ENCODE results near the gene STAT5A. TPM values are rescaled to one million over a fixed set of nuclear protein-coding genes. Genes with fewer than 3 reads are reported as not detected.

STAT5A gene
- total RNA-seq, 3 donors from 2014 or later: 193 to 264 (median 220) TPM

GRCh38 chr17:42333053-42333452 is 44.8 kb downstream of the STAT5A start:
- DNase-seq: no peak
- Mint-ChIP-seq H3K27me3 (ENCODE audit: low read depth) (no peaks in the 10 kb centered on the region), H3K9me3 (no peaks in the 10 kb centered on the region), H3K36me3 (ENCODE audit: insufficient read depth) (peaks cover 37% of the 10 kb centered on the region), H3K4me3 (no peak overlapping the region), H3K4me1 (ENCODE audit: low read depth) (peaks cover 23% of the 10 kb centered on the region)
- peak; percentile 12 to 29 for ATAC-seq

- Mint-ChIP-seq H3K4me3 (no peak overlapping the region), H3K9me3 (no peaks in the 10 kb centered on the region), H3K27me3 (ENCODE audit: low read depth) (no peaks in the 10 kb centered on the region), H3K4me1 (ENCODE audit: low read depth) (peaks cover 35% of the 10 kb centered on the region), H3K36me3 (ENCODE audit: insufficient read depth) (peaks cover 39% of the 10 kb centered on the region)
- DNase-seq: no peak
- no peak for ATAC-seq
These were observed 46.4 kb downstream of the STAT5A start for GRCh38 chr17:42334677-42335076.

GRCh38 chr17:42337442-42337841 is 49.1 kb downstream of the STAT5A start:
- peaks cover 48% of the 10 kb centered on the region for H3K36me3 Mint-ChIP-seq (ENCODE audit: insufficient read depth)

GRCh38 chr17:42338427-42338985 is 50.2 kb downstream of the STAT5A start:
- H3K4me3 Mint-ChIP-seq: peak overlapping the region; percentile 49
- ATAC-seq: no peak
- H3K36me3 Mint-ChIP-seq (ENCODE audit: insufficient read depth): peaks cover 49% of the 10 kb centered on the region
- no peaks in the 10 kb centered on the region for H3K27me3 Mint-ChIP-seq (ENCODE audit: low read depth)
- peaks cover 58% of the 10 kb centered on the region for H3K4me1 Mint-ChIP-seq (ENCODE audit: low read depth)
- no peak for DNase-seq
- H3K9me3 Mint-ChIP-seq: no peaks in the 10 kb centered on the region

More at GRCh38 chr17:42337442-42337841, 49.1 kb downstream of the STAT5A start:
- peak; percentile 63 for DNase-seq
- Mint-ChIP-seq H3K4me3 (peak overlapping the region; percentile 61), H3K9me3 (no peaks in the 10 kb centered on the region), H3K4me1 (ENCODE audit: low read depth) (peaks cover 61% of the 10 kb centered on the region), H3K27me3 (ENCODE audit: low read depth) (no peaks in the 10 kb centered on the region)
- peak; percentile 73 to 75 for ATAC-seq

- Mint-ChIP-seq H3K4me1 (ENCODE audit: low read depth) (peaks cover 57% of the 10 kb centered on the region), H3K27me3 (ENCODE audit: low read depth) (no peaks in the 10 kb centered on the region), H3K9me3 (no peaks in the 10 kb centered on the region), H3K4me3 (no peak overlapping the region), H3K36me3 (ENCODE audit: insufficient read depth) (peaks cover 47% of the 10 kb centered on the region)
- no peak for DNase-seq
- ATAC-seq: no peak
These were observed 50.9 kb downstream of the STAT5A start for GRCh38 chr17:42339221-42339620.

- Mint-ChIP-seq H3K36me3 (ENCODE audit: insufficient read depth) (peaks cover 46% of the 10 kb centered on the region), H3K27me3 (ENCODE audit: low read depth) (no peaks in the 10 kb centered on the region), H3K4me1 (ENCODE audit: low read depth) (peaks cover 57% of the 10 kb centered on the region), H3K4me3 (peak overlapping the region; percentile 63), H3K9me3 (no peaks in the 10 kb centered on the region)
- ATAC-seq (peak; percentile 63 to 66), DNase-seq (peak; percentile 19)
These were observed 52.4 kb downstream of the STAT5A start for GRCh38 chr17:42340691-42341127.

- Mint-ChIP-seq H3K27me3 (ENCODE audit: low read depth) (no peaks in the 10 kb centered on the region), H3K4me3 (peak overlapping the region; percentile 63), H3K4me1 (ENCODE audit: low read depth) (peaks cover 55% of the 10 kb centered on the region), H3K36me3 (ENCODE audit: insufficient read depth) (peaks cover 50% of the 10 kb centered on the region), H3K9me3 (no peaks in the 10 kb centered on the region)
- DNase-seq (no peak), ATAC-seq (no peak)
These were observed 53.3 kb downstream of the STAT5A start for GRCh38 chr17:42341568-42341967.

- Mint-ChIP-seq H3K27me3 (ENCODE audit: low read depth) (no peaks in the 10 kb centered on the region), H3K9me3 (no peaks in the 10 kb centered on the region), H3K4me3 (no peak overlapping the region), H3K4me1 (ENCODE audit: low read depth) (peaks cover 55% of the 10 kb centered on the region), H3K36me3 (ENCODE audit: insufficient read depth) (peaks cover 52% of the 10 kb centered on the region)
- DNase-seq (no peak), ATAC-seq (peak; percentile 77)
These were observed 54.1 kb downstream of the STAT5A start for GRCh38 chr17:42342242-42343008.

- H3K36me3 Mint-ChIP-seq (ENCODE audit: insufficient read depth): peaks cover 45% of the 10 kb centered on the region
- no peak for ATAC-seq
- no peak for DNase-seq
- no peaks in the 10 kb centered on the region for H3K27me3 Mint-ChIP-seq (ENCODE audit: low read depth)
- no peaks in the 10 kb centered on the region for H3K9me3 Mint-ChIP-seq
- no peak overlapping the region for H3K4me3 Mint-ChIP-seq
- peaks cover 43% of the 10 kb centered on the region for H3K4me1 Mint-ChIP-seq (ENCODE audit: low read depth)
These were observed 57.2 kb downstream of the STAT5A start for GRCh38 chr17:42345396-42346073.

GRCh38 chr17:42346481-42346880 is 58.2 kb downstream of the STAT5A start:
- no peak for ATAC-seq
- DNase-seq: no peak
- Mint-ChIP-seq H3K4me3 (no peak overlapping the region), H3K27me3 (ENCODE audit: low read depth) (no peaks in the 10 kb centered on the region), H3K36me3 (ENCODE audit: insufficient read depth) (peaks cover 35% of the 10 kb centered on the region), H3K4me1 (ENCODE audit: low read depth) (peaks cover 35% of the 10 kb centered on the region), H3K9me3 (no peaks in the 10 kb centered on the region)

GRCh38 chr17:42347198-42347597 is 58.9 kb downstream of the STAT5A start:
- Mint-ChIP-seq H3K4me1 (ENCODE audit: low read depth) (peaks cover 28% of the 10 kb centered on the region), H3K4me3 (no peak overlapping the region), H3K27me3 (ENCODE audit: low read depth) (no peaks in the 10 kb centered on the region), H3K9me3 (no peaks in the 10 kb centered on the region), H3K36me3 (ENCODE audit: insufficient read depth) (peaks cover 34% of the 10 kb centered on the region)
- ATAC-seq (no peak), DNase-seq (no peak)

- DNase-seq (no peak), ATAC-seq (no peak)
- H3K4me3 Mint-ChIP-seq: no peak overlapping the region
- peaks cover 30% of the 10 kb centered on the region for H3K36me3 Mint-ChIP-seq (ENCODE audit: insufficient read depth)
- peaks cover 27% of the 10 kb centered on the region for H3K4me1 Mint-ChIP-seq (ENCODE audit: low read depth)
- H3K9me3 Mint-ChIP-seq: no peaks in the 10 kb centered on the region
- no peaks in the 10 kb centered on the region for H3K27me3 Mint-ChIP-seq (ENCODE audit: low read depth)
These were observed 59.3 kb downstream of the STAT5A start for GRCh38 chr17:42347606-42348005.

GRCh38 chr17:42348104-42348503 is 59.8 kb downstream of the STAT5A start:
- H3K27me3 Mint-ChIP-seq (ENCODE audit: low read depth): no peaks in the 10 kb centered on the region
- DNase-seq: no peak
- peaks cover 28% of the 10 kb centered on the region for H3K36me3 Mint-ChIP-seq (ENCODE audit: insufficient read depth)
- ATAC-seq: no peak
- peaks cover 23% of the 10 kb centered on the region for H3K4me1 Mint-ChIP-seq (ENCODE audit: low read depth)
- H3K9me3 Mint-ChIP-seq: no peaks in the 10 kb centered on the region
- H3K4me3 Mint-ChIP-seq: no peak overlapping the region

GRCh38 chr17:42354956-42355843 is 66.9 kb downstream of the STAT5A start:
- DNase-seq: no peak
- no peak for ATAC-seq
- H3K9me3 Mint-ChIP-seq: no peaks in the 10 kb centered on the region
- peaks cover 39% of the 10 kb centered on the region for H3K4me1 Mint-ChIP-seq (ENCODE audit: low read depth)
- no peak overlapping the region for H3K4me3 Mint-ChIP-seq
- peaks cover 7% of the 10 kb centered on the region for H3K36me3 Mint-ChIP-seq (ENCODE audit: insufficient read depth)
- no peaks in the 10 kb centered on the region for H3K27me3 Mint-ChIP-seq (ENCODE audit: low read depth)
